NOMO-1 treated with DMSO at 0.1 percent for 48 hours (cell line): Measurements from ENCODE around the gene SLC12A7.
"Not testable (repeated sequence)": the region's sequence is repeated elsewhere in the genome, so short reads cannot be mapped to it uniquely, and the experiment has no call there.

Experiments used
- DNase-seq: peaks from one replicate; lab custom pipeline; 2025; ENCODE audit not compliant: unreplicated experiment; lab: John Stamatoyannopoulos, UW

SLC12A7 gene

GRCh38 chr5:1027631-1028441 lies 84.0 kb downstream of the SLC12A7 start:
- no peak for DNase-seq

GRCh38 chr5:1026700-1027621 lies 84.9 kb downstream of the SLC12A7 start:
- no peak for DNase-seq

- not testable (repeated sequence) for DNase-seq
Observed at GRCh38 chr5:1021969-1022336, 89.9 kb downstream of the SLC12A7 start.

GRCh38 chr5:1021136-1021968 lies 90.5 kb downstream of the SLC12A7 start:
- no peak for DNase-seq

GRCh38 chr5:1020452-1020961 lies 91.4 kb downstream of the SLC12A7 start:
- DNase-seq = no peak

- no peak for DNase-seq
Observed at GRCh38 chr5:1019001-1019905, 92.6 kb downstream of the SLC12A7 start.

GRCh38 chr5:1018596-1018995 lies 93.3 kb downstream of the SLC12A7 start:
- DNase-seq = no peak

- no peak for DNase-seq
Observed at GRCh38 chr5:1017691-1018455, 94.0 kb downstream of the SLC12A7 start.

GRCh38 chr5:1017056-1017455 lies 94.8 kb downstream of the SLC12A7 start:
- no peak for DNase-seq

GRCh38 chr5:1016476-1016875 lies 95.4 kb downstream of the SLC12A7 start:
- no peak for DNase-seq

- DNase-seq = no peak
Observed at GRCh38 chr5:1016036-1016435, 95.8 kb downstream of the SLC12A7 start.

- no peak for DNase-seq
Observed at GRCh38 chr5:1015507-1015906, 96.4 kb downstream of the SLC12A7 start.

GRCh38 chr5:1014781-1015221 lies 97.1 kb downstream of the SLC12A7 start:
- DNase-seq = no peak

GRCh38 chr5:1014346-1014745 lies 97.5 kb downstream of the SLC12A7 start:
- DNase-seq = no peak

- no peak for DNase-seq
Observed at GRCh38 chr5:1013948-1014301, 97.9 kb downstream of the SLC12A7 start.

GRCh38 chr5:1013238-1013947 lies 98.5 kb downstream of the SLC12A7 start:
- no peak for DNase-seq

GRCh38 chr5:1012900-1013237 lies 99.0 kb downstream of the SLC12A7 start:
- DNase-seq = no peak

GRCh38 chr5:1012313-1012841 lies 99.5 kb downstream of the SLC12A7 start:
- DNase-seq = no peak
